HG02610 (cell line): ENCODE results near the gene CXCL6.

Experiments
- ATAC-seq: cut with Tn5 transposase; IDR thresholded peaks from one replicate; pipeline ENCODE4 v1.9.1; 2021; ENCODE audit warnings: mild to moderate bottlenecking, moderate library complexity; ENCODE audit not compliant: unreplicated experiment

The CXCL6 gene

DNA sequence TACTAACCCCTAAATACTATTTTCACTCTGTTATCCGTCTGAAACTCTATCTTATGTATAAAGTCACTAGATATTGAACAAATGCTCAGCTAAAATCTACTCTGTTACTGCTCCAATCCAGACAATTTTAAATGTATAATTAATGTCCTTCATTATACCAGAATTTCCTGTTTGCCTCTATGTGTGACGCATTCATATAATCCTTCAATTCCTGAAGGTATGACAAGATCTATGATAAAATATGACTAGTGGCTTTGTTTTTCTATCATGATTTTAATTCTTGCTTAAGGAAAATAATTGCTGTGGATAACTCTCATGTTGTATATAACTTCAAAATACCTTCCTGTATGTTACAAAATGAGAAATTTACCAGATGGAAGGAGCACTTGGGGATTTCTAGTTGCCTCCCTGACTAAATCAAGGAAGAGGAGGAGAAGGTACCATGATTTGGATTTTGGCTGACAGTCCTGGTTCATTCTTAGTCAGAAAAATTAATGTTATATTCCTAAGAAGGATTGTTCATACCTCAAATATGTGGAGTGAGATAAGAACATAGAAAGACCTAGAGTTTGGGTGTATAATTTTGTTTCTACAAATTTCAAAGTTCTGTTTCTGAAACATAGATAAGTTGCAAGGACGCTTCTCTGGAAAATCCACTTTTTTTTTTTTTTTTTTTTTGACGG is 4.9 kb downstream of the CXCL6 start:
- no peak for ATAC-seq

DNA sequence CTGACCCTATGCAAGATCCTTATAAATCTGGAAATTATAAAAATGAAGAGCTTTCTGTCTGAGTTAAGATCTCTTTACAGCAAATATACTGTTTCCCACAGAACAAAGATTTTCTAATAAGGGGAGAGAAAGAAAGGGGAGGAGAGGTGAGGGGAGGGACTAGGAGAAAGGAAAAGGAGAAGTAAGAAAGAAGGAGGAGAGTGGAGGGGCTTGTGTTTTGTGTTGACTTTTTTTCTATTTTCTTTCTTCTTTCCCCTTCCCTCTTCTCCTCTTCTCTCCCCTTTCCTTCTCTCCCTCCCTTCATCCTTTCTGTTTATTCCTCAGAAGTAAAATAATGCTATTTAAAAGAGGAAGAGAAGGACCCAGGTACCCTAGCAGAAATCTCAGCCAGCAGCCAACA is 6.2 kb downstream of the CXCL6 start:
- no peak for ATAC-seq

DNA sequence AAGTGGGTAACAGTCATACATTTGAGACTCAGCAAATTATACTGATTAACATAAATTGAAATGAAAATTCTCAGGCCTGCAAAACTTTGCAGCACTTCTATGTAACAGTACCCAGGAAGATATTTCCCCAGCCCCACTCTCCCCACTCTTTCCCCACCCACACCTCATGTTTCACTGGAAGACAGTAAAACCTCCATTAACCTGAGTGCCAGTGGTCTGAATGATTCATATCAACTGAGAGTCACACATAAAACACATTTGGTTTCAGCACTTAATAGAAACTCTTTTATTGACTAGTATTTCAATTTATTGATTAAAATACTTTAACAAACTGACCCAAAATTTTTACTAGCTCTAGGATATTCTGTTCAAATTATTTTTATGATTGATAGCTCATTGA is 6.9 kb downstream of the CXCL6 start:
- no peak for ATAC-seq

DNA sequence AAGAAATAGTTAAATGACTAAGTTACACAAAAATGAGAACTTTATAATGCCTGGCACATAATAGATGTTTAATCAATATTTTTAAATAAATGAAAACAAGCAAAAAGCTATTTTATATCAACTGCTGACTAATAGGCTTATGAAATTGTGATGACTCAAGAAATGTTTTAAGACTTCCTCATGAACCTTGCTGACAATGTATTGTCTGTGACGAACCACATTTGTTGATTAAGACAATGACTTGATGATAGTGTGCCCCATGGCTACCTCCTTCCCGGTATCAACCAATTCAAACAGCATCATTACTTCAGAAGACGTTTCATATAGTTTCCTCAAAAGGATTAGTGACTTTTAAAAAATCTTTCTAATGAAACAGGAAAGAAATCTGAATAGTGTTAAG is 7.9 kb downstream of the CXCL6 start:
- no peak for ATAC-seq

DNA sequence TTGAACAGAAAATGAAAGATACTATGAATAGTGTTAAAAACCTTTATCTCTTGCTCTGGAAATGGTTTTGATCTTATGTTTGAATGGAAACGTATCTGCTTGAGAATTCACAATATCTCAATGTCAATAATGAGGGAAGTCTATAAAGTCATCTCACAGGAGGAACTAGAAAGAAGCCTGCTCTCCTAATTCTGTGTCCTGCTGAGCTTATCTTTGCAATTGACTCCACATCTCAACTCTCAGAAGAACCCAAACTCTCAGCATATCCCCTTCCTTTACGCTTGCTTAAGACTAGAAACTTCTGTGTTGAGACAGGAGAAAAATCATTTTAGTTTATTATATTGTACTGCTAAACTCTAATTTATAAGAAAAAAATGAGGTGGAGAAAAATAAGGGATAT is 8.3 kb downstream of the CXCL6 start:
- ATAC-seq = no peak

DNA sequence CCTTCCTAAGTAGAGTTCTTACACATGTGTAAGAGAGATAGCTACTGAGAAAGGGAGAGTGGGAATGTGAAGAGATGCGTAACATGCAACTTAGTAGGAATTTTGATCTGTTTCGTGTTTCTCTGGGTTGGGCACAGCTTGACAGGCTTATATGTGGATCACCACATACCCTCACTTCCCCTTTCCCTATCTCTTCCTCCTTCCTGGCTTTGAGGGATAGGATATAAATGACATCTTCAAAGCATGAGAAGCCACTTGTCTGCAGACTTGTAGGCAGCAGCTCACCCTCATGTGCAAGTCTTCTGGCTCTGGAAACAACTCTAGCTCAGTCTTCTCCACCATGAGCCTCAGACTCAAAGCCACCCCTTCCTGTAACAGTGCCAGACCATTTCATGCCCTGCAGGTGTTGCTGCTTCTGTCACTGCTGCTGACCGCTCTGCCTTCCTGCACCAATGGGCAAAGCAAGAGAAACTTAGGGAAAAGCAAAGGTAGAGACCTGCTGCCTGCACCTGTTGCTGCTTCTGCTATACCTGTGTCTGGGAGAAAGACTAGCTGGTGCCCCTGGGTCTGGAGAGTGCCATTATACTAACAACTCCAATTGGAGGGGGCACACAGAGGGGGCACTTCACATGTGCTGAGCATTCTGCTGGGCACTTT is 11.2 kb downstream of the CXCL6 start:
- no peak for ATAC-seq

DNA sequence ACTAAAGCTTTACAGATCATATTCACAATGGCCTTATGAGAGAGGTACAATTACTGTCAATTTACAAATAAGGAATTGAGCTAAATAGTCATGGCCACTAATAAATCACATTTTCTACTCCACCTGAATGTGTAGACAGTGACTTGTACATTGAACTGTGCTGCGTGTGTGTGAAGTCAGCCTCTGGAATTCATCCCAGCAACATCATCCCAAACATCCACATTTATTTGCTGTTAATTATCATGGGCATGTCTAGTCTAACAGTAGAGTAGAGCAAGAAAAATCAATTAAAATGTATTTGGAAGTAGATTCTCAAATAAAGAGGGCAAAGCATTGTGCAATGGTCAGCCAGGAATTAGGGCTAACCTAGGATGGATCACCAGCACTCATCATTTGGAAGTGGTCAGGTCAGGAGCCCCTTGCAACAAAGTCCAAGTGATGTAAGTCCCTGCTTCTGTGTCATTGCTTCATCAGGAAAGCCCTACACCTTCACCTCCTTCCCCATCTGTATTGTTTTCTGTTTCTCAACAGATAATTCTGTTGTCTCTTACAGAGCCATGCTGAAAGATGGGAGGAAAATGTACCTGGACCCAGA is 11.8 kb downstream of the CXCL6 start:
- ATAC-seq = no peak

DNA sequence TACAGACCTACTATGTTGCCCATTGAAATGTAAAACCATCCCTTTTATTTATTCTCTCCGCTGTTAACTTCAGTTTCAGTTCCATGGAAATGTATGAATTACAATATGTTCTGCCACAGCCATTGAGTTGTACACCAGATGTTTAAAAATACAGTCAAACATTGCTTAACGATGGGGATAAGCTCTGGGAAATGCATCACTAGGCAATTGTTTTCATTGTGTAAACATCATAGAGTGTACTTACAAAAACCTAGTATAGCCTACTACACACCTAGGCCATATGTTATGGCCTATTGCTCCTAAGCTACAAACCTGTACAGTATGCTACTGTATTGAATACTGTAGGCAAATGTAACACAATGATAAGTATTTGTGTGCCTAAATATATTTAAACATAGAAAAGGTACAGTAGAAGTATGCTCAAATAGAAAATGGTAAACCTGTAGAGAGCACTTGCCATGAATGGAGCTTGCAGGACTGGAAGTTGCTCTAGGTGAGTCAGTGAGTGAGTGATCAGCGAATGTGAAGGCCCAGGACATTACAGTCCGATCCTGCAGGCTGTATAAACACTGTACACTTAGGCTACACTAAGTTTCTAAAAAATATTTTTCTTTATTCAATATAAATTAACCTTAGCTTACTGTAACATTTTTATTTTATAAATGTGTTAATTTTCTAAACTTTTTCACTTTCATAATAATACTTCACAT is 13.9 kb downstream of the CXCL6 start:
- no peak for ATAC-seq

DNA sequence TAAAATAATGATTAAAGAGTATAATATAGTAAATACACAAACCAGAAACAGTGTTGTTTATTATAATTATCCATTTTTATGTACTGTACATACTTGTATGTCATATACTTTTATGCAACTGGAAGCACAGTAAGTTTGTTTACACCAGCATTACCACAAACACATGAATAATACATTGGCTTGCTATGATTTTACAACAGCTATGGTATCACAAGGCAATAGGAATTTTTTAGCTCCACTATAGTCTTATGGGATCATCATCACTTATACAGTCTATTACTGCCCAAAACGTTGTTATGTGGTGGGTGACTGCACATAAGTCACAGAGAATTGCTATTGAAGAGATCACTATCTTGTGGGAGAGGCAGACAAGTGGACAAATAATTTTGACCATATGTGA is 14.8 kb downstream of the CXCL6 start:
- no peak for ATAC-seq

DNA sequence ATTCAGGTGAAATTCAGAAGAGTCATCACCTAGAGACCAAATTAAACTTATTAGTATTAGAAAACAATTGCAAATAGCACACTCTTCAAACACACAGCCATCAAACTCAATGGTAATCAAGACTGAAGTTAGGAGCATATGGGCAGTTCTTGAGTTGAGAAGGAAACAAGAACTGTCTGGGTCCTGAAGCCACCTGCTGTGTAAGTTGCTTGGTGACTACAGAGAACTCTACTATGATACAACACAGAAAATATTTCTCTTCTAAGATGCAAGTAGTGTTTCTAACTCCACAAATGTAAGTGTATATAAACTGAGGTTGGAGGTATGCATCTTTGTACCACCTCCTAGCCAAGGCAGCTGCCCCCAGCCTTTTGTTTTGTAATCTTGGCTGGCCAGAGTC is 16.3 kb downstream of the CXCL6 start:
- no peak for ATAC-seq

DNA sequence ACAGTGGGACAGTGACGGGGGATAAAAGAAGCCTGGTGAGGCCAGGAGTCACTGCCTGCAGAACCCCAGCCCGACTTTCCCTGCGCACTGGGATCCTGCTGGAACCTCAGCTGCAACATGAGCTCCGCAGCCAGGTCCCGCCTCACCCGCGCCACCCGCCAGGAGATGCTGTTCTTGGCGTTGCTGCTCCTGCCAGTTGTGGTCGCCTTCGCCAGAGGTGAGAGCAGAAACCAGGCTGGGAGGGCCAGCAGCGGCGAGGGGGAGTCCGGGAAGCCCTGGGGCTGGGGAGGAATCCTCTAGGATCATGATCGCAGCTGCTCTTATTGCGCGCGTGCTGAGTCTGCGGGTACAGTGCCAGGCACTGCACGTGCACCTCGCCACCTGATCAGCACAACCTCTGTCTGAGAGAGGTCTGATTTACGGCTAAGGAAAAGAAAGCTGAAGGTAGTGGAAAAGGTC is 16.8 kb downstream of the CXCL6 start, which contains the start of gene PF4V1:
PF4V1 (plus strand) TSS at position 51 of the 459 bp plus-strand sequence; CDS start at position 118, 67 bp downstream.
- ATAC-seq = no peak

DNA sequence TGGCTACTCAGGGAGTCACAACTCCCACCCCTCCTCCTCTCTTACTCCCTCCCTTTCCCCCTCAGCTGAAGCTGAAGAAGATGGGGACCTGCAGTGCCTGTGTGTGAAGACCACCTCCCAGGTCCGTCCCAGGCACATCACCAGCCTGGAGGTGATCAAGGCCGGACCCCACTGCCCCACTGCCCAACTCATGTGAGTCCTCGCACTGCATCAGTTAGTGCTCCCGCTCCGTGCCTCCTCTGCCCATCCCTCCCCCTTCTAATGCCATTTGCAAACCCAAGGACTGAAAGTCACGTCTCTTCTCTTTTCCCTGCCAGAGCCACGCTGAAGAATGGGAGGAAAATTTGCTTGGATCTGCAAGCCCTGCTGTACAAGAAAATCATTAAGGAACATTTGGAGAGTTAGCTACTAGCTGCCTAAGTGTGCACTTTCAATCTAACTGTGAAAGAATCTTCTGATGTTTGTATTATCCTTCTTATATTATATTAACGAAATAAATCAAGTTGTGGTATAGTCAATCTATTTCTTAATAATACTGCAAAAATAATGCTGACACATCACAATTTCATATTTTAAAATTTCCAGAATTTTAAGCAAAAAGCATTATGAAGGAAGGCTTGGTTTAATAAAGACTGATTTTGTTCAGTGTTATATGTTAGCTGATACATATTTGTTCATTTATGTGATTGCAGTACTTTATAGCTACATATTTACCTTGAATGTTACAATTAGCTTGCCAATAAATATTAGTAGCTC is 17.4 kb downstream of the CXCL6 start:
- no peak for ATAC-seq

DNA sequence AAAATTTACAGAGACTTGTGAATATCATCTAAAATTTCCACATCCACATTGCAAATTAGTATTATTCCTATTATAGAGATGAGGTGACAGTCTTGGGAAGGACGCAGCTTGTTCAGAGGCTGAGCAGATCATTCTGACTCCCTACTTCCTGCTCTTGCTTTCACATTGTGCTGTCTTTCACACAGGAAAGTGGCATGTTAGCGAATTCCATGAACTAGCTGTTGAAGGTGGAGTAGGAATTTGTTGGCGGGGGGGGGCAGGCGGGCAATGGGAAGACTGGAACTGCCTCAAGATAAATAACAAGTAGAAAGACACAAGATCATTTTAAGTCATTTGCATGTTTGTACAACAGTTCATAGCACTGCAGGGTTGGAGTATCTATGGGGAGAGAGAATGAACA is 18.9 kb downstream of the CXCL6 start:
- ATAC-seq = no peak

DNA sequence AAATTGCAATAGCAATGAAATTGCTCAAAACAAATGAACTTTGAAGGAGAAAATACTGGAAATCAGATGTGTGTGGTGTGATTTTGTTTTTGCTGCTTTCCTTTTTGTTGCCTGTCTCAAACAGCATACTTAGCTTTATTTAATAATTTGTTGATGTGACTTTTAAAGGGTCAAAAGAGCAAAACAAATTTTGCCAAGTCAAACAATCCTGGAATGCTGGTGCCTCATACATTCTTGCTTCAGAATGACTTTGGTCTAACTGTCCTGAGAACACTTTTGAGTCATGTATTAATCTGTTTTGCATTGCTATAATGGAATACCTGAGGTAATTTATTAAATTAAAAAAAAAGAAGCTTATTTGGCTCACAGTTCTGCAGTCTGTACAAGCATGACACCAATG is 20.0 kb downstream of the CXCL6 start:
- no peak for ATAC-seq

DNA sequence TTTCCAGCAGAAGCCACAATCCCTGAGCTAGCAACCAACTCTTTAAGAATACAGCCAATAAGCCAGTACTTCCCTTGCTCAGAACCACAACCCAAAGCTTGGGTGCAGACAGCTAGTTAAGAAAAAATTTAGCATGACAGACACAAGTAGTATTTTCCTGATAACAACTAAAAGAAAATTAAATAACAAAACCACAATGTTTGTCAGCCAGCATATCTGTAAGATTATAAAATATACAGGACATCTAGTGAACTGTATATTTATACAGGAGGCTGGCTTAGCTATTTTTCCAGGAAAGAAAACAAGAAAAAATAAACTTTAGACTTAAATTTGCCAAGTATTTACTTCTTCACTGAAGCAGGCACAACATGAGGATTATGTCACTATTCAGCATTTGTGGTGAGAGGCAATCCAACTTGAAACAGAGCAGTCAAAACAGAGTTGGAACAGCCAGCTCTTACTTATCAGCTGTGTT is 23.2 kb downstream of the CXCL6 start:
- no peak for ATAC-seq

DNA sequence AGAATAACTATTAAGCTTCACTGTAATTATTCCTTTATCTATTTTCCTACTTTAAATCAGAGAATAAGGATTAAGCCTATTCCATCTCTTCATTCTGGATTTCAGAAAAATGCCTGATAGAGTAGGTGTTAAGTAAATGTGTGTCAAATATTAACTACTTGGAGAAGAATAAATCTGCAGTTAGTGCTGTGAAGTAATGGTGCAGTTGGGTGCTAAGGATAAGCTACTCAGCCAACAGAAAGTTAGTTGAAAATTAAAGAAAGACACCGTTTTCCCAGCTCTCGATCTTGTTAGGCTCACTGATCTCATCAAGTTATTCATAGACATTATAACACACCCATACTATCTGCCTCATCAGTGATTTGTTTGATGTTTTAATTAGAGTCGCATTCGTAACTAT is 23.7 kb downstream of the CXCL6 start:
- no peak for ATAC-seq

DNA sequence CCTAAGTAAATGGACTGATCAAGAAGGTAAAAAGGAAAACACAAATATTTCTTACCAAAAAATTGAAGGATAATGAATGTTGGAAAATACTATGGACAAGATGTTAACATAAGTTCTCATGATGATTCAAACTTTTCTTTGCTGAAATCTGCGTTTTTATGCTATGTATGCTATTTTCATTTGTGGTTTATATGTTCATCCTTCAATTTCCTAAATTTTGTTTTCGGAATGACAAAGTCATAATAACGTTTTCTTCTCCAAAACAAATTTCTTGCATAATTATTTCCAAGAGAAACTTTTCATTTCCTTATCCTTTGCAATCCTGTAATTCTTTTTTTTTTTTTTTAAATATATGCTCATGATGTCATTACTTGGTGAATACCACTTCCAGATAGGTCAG is 24.4 kb downstream of the CXCL6 start:
- no peak for ATAC-seq

DNA sequence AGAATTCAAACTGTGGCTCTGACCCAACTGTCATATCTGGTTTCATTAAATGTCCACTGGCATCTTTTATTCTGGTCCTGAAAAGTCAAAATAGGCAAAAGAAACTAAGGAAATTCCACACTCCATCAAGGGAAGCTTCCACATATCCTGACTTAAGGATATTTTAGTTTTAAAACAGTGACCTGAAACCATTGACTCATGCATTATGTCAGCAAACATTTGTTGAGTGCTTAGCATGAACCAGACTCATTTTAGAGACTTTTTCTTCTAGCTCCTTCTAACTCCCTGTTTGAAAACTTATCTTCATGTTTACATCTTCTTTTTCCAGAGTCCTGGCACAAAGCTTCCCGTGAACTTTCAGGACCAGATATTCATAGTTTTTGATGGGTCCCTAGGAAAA is 25.8 kb downstream of the CXCL6 start:
- no peak for ATAC-seq

DNA sequence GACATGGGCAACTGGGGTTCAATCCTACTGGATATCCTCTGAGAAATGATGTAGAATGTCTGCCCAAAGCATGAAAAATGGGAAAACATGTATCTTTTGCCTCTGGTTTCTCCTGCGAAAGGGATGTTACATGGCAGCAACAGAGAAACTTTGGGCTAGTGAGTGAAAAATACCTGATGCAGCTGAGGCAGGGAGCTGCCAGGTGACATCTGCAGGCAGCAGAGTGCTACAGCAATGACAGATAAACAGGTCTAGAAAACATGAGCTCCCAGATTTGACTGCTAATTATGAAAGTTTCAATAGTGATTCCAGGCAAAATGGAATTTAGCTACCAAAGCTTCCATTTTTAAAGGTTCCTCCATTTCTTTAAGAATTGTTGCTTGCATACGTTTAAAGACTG is 27.9 kb downstream of the CXCL6 start:
- no peak for ATAC-seq

DNA sequence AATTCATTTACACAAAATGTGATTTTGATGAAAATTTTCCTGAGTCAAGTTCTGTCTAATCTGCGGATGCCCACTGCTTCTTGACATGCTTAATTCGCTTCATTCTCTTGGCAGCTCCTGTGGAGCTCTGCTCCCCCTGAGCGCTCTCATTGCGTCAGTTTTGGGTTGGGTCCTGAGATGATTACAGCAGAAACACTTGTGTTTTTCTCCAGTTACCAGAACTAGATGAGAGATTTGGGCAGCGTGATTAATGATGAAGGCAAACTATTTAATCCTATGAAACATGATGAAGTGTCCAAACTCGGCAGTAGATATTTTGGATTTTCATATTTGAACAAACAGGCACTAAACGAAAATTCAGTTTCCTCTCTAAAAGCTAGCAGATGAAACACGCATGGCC is 28.5 kb downstream of the CXCL6 start:
- ATAC-seq = no peak
